Activated naive CD8-positive, alpha-beta T cell treated with anti-CD3 and anti-CD28 coated beads, Interleukin-2, amount 50 U/mL, for 16 hours (primary cell): ENCODE measurements around the gene OR9A2.

ENCODE experiments used
- DNase-seq: peaks from one replicate; pipeline ENCODE4 v3.0.0-alpha.2; 2020; ENCODE audit warnings: low read depth, low spot score

OR9A2 gene

GRCh38 chr7:143027032-143027431 lies at the start of gene OR9A2:
OR9A2 (minus strand) TSS chr7:143027132; CDS start chr7:143027132, 0 bp downstream.
- DNase-seq, result no peak

GRCh38 chr7:143074141-143074540 lies 47.2 kb upstream of the OR9A2 start:
- DNase-seq, result no peak

GRCh38 chr7:143073556-143073955 lies 46.6 kb upstream of the OR9A2 start:
- DNase-seq, result no peak

DNA sequence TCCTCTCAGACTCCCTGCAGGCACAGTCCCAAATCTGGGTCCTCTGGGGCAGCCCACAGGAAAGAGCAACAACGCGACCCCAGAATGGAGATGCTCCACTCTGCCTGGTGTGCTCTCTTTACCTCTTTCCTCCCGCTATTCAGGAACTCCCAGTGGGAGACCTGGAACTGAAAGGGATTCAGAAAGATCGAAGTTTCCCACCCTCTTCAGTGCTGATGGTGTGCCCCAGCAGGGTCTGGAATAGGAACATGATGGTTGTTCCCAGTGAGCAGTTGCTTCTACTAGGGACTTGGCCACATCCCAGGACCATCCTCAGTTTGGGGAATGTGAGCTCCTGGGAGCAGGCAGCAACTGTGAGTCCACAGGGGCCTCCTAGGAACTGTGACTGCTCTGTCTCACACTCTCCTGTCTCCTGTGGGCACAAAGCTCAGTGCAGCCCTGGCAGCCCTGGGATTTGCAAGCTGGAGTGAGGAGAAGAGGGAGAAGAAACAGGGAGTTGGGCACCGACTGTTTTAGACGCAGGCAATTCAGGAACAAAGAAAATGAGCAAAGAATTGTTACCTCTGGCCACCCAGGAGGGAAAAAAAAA lies 43.1 kb upstream of the OR9A2 start:
- DNase-seq, result no peak

DNA sequence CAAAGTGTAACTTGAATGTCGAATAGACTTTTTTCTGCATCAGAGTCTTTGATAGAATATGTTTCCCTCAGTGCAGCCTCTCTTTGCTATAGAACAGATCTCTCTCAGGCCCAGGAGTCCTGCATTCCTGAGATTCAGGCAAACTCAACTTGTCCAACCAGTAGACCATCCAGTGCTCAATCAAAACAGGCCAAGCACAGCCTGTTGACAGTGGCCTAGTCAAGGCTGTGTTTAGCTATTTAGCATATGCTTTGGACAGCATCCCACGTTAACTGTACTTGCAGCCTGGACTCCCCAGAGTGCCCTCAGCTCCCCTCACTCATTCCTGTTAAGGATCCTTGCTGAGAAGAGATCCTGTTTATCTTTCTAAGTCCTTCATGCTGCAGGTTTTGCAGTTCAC lies 41.5 kb upstream of the OR9A2 start:
- DNase-seq, result no peak

DNA sequence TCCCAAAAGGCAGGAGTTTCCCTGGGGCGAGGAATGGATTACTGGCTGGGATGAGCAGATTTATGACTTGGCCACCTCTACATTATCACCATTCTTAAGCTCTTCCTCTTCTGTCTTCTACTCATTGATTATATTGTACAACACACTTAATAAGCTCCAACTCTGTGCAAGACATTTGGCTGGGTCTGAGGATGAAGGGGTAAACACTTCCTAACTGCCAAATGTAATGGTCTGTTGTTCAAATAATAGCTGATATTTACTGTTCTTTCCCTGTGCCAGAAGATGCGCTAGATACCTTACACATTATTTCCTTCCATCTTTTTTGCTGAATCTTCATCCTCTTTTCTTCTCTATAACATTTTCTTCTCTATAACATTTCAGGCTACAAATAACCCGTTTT lies 36.8 kb upstream of the OR9A2 start:
- DNase-seq, result no peak

GRCh38 chr7:143055754-143056153 lies 28.8 kb upstream of the OR9A2 start:
- no peak for DNase-seq

GRCh38 chr7:143054621-143055020 lies 27.7 kb upstream of the OR9A2 start:
- no peak for DNase-seq

GRCh38 chr7:143052041-143052440 lies 25.1 kb upstream of the OR9A2 start, which contains the start of gene OR6V1:
OR6V1 (plus strand) TSS chr7:143052341; CDS start chr7:143052341, 0 bp downstream.
- no peak for DNase-seq

DNA sequence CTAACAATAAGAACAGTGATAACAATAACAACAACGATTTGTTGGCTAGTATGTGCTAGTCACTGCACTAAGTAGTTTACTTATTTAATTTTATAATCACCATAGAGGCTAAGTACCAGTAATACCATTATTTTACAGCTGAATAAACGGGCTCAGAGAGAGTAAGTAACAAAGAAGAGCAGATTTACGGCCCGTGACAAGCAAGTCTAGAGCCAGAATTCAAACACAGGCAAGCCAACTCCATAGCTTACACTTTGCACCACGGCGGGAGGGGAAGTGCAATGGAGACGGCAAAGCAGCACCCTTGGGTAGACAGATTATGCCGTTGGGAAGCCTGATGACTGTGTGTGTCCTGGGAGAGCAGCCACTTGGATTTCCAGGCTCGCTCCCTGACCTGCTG lies 24.0 kb upstream of the OR9A2 start:
- no peak for DNase-seq

DNA sequence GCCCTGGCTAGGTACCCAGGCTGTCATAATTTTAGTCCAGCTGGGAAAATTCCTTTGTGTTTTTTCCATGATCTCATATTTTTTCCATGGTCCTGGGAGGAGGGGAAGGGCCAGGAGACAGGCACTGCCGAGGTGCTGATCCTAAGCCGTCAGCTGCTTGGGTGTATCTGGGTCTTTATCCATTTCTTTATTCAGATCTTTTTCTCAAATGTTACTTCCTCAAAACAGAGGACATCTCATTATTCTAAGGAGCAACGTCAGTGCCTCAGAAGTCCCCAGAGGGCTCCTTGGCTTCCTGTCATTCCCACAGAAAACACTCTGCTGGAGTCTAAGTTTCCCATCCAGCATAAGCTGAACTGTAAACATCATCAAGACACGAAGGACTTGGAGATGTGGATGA lies 22.4 kb upstream of the OR9A2 start:
- no peak for DNase-seq

GRCh38 chr7:143048827-143049226 lies 21.9 kb upstream of the OR9A2 start:
- no peak for DNase-seq

- no peak for DNase-seq
Observed at GRCh38 chr7:143047326-143047725, 20.4 kb upstream of the OR9A2 start.

DNA sequence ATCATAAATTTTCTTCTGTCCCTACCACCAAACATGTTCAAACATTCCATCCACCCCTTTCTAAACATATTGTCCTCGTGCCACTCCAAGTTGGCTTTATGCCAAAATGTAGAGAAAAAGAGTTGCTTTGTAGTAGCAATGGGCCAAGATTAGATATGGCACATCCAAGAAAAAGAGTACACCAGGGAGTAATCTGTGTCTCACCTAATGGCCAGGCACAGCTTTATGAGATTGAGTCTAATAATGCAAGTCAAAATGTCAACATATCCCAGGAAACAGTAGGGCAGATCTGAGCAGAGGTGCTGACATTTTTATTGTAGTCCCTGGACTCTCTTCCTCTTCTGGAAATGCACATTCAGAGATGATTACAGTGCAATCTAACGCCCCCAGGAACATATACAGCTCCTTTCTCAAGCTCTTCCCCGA lies 19.5 kb upstream of the OR9A2 start:
- no peak for DNase-seq

DNA sequence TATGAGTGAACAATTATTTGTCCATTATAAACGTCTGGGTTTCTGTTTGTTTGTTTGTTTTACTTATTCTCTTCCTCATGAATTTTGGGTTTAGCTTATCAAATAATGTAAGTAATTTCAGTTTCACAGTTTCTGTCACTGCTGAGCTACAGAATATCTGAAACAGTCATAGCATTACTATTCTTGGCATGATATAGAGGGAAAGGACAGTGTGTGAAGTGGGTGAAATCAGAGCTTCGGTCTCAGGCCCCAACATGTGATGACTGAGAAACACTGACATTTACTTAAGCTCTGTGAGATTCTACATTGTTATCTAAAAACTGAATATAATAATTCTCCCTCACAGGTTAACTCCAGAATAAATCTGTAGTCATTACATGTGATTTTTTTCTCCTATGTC lies 16.5 kb upstream of the OR9A2 start:
- no peak for DNase-seq

- DNase-seq, result no peak
Observed at GRCh38 chr7:143042790-143043271, 15.9 kb upstream of the OR9A2 start.

DNA sequence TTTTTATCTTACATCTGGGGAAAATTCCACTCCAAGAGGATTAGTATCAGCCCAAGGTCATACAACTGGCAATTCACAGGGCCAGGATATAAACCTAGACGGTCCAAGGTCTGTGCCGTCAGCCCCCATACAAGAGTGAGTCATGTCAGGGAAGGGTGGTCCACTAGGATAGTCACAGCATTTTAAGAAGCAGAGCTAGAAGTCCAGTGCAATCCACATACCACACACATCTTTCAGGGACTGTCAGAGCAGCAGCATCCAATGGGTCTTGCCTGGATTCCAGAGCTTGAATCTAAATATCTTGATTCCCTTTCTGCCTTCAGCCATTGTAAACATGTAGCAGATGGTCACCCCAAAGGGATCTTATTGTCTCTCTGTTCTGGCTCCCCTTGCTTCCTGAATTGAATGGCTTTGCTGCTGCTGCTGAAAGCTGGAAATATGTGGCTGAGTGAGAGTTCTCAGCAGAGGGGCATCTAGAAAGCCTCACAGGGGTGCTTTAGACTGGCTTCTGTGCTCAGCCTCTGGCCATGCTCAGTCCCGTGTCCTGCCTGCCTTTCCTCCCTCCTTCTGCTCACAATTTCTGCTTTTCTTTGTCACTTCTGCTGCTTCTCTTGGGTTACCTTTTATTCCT lies 15.3 kb upstream of the OR9A2 start:
- no peak for DNase-seq

DNA sequence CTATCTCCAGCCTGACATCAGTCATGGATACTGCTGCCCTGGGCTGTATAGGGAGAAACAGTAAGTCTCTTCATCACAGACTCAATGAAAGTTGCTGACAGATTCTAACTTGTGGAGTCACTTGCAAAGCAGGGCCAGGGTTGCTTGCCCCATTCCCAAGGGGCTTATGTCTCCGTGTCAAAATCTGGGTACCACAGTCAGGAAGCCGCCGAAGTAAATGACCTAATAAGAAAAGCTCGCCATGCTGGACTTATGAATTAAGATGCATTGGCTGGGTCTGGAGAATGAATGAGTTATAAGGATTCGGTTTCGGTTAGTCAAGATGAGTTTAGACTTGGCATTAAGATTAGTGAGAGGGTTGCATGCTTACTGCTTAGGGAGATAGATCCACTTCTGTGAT lies 14.4 kb upstream of the OR9A2 start:
- DNase-seq, result no peak

- no peak for DNase-seq
Observed at GRCh38 chr7:143040209-143040715, 13.3 kb upstream of the OR9A2 start.

DNA sequence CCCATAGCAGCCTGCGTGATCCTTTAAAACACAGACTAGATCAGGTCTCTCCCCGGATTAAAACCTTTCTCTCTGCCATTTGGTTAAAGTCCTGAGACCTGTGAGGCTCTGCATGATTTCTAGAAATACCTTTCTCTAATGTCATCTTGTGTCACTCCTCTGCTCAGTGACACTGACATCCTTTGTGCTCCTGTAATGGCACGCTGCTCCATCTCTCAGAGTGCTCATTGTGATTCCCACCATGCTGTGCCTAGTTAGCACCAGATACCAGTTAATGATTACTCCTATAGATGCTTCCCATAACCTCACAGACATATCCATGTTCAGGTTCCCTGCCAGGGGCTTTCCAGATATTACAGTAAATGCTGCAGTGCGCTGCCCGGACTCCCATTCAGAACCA lies 11.7 kb upstream of the OR9A2 start:
- DNase-seq, result no peak

GRCh38 chr7:143027683-143028082 lies 751 bp upstream of the OR9A2 start:
- no peak for DNase-seq

DNA sequence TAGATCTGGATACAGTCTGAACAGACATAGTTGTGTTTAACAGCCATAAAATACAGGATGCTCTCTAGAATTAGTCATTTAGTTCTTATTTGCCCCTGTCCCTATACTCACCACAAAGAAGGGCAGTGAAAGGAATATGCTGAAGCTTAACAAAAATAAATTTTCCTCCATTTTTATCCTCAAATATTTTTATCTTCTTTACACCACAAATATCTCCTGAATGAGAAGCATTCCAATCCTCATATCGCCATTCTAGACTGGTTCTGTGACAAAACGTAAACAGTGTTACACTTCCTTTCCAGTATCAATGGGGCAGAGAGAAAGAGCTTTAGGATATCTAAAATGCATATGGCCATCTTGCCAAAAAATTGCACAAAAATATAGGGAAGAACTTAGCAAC lies 1.6 kb downstream of the OR9A2 start:
- no peak for DNase-seq

GRCh38 chr7:143023047-143023446 lies 3.9 kb downstream of the OR9A2 start:
- no peak for DNase-seq
